Fibroblast of lung (primary cell): Measurements from ENCODE around the gene SYNE1.

Experiments used
- CTCF ChIP-seq, 2 donors: IDR thresholded peaks in 1 of 2; conservative IDR thresholded peaks in 1 of 2; 1 replicate in 1 of 2; 2 replicates in 1 of 2; pipeline ENCODE4 v1.5.1; 2011 to 2012; ENCODE audit warnings: low read length in 2 of 2, control low read depth in 1 of 2, inconsistent platforms in 1 of 2, low read depth in 1 of 2, mild to moderate bottlenecking in 1 of 2
- EZH2 ChIP-seq: IDR thresholded peaks from 2 replicates; pipeline ENCODE4 v1.5.1; 2012; ENCODE audit warnings: low read length, control low read depth, mild to moderate bottlenecking; ENCODE audit errors: missing control alignments

DNA sequence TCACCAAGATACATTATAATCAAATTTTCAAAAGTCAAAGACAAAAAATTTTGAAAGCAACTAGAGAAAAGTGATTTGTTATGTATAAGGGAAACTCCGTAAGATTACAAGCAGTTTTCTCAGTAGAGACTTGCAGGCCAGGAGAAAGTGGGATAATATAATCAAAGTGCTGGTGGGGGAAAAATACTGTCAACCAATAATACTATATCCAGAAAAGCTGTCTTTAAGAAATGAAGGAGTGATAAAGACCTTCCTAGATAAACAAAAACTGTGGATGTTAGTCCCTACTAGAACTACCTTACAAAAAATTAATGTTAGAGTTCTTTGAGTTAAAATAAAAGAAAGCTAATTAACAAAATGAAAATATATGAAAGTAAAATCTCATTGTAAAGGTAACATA, 79.7 kb downstream of the SYNE1 start:
- TF ChIP-seq CTCF (conservative IDR thresholded peaks at IDR 0.05 in 1 of 2, IDR thresholded peaks at IDR 0.05 in 1 of 2; ENCODE audit: low read depth in 1 of 2, low read length in 2 of 2) = no peak
- TF ChIP-seq EZH2 = no peak
